Osteoblast (primary cell): ENCODE data around the gene PLA1A. TPM values are rescaled to one million over a fixed set of nuclear protein-coding genes. Genes with fewer than 3 reads are reported as not detected.
A peak's percentile ranks its signal among the peaks of the same experiment; 100 is the strongest.
"Not testable (repeated sequence)": the region's sequence is repeated elsewhere in the genome, so short reads cannot be mapped to it uniquely, and the experiment has no call there.

Experiments used
- DNase-seq: peaks from one replicate; pipeline ENCODE4 v3.0.0; 2011; ENCODE audit warnings: low spot score, mixed read lengths; ENCODE audit not compliant: insufficient read length; ENCODE audit errors: missing footprints
- H2AFZ ChIP-seq: 2 replicates; pipeline ENCODE4 v1.6.0; 2011; ENCODE audit warnings: mild to moderate bottlenecking, low read length
- H3K27ac ChIP-seq: 2 replicates; pipeline ENCODE4 v1.5.1; 2011; ENCODE audit warnings: mild to moderate bottlenecking, low read depth, low read length, moderate library complexity
- H3K27me3 ChIP-seq: 2 replicates; pipeline ENCODE4 v1.6.0; 2012; ENCODE audit warnings: mild to moderate bottlenecking, control low read depth, inconsistent platforms, low read length, moderate library complexity; ENCODE audit not compliant: insufficient read depth
- H3K36me3 ChIP-seq: 2 replicates; pipeline ENCODE4 v1.5.1; 2011; ENCODE audit warnings: mild to moderate bottlenecking, low read length, control low read depth, moderate library complexity; ENCODE audit not compliant: insufficient read depth
- H3K4me1 ChIP-seq: 2 replicates; pipeline ENCODE4 v1.5.1; 2011; ENCODE audit warnings: mild to moderate bottlenecking, low read length, control low read depth, moderate library complexity; ENCODE audit not compliant: insufficient read depth
- H3K4me2 ChIP-seq: 2 replicates; pipeline ENCODE4 v1.6.0; 2011; ENCODE audit warnings: mild to moderate bottlenecking, low read length; ENCODE audit not compliant: insufficient read depth
- H3K4me3 ChIP-seq: fragments of 200-600 bp; sonication (generic); 3 replicates; pipeline ENCODE4 v1.5.1; 2012; ENCODE audit warnings: mild to moderate bottlenecking, low read length, inconsistent platforms; ENCODE audit not compliant: insufficient read depth
- H3K79me2 ChIP-seq: 2 replicates; pipeline ENCODE4 v1.6.0; 2012; ENCODE audit warnings: mild to moderate bottlenecking, low read length, control low read depth, inconsistent platforms; ENCODE audit not compliant: insufficient read depth
- H3K9me3 ChIP-seq: 2 replicates; pipeline ENCODE4 v1.5.1; 2011; ENCODE audit warnings: low read depth, low read length, control low read depth
- H4K20me1 ChIP-seq: 2 replicates; pipeline ENCODE4 v1.6.0; 2012; ENCODE audit warnings: mild to moderate bottlenecking, low read length, control low read depth; ENCODE audit not compliant: insufficient read depth
- CTCF ChIP-seq: IDR thresholded peaks from 2 replicates; pipeline ENCODE4 v1.5.1; 2011; ENCODE audit warnings: mild to moderate bottlenecking, low read depth, low read length, moderate library complexity; ENCODE audit errors: extremely low read depth
- total RNA-seq: library from RNA; depleted of rRNA; stranded (reverse); fragments of >200 nt; gene quantifications from 2 replicates; pipeline ENCODE4 v1.2.3, GENCODE V29; 2012

PLA1A gene
- total RNA-seq, 1 donor, result 0.36 TPM

- Histone ChIP-seq H3K4me3 (no peak within 1 kb of the TSS), H3K36me3 (no peaks in the 10 kb centered on the region), H2AFZ (peak within 1 kb of the TSS; percentile 80), H3K9me3 (no peaks in the 10 kb centered on the region), H3K79me2 (no peaks in the 10 kb centered on the region), H3K4me2 (peak within 1 kb of the TSS; percentile 24), H4K20me1 (no peaks in the 10 kb centered on the region), H3K27me3 (peaks cover 6% of the 10 kb centered on the region), H3K27ac (no peak within 1 kb of the TSS), H3K4me1 (no peaks in the 10 kb centered on the region)
- DNase-seq, result no peak
- TF ChIP-seq CTCF, result peak; percentile 61
These were observed 38.2 kb upstream of the PLA1A start, which contains the start of gene CD80 for GRCh38 chr3:119559441-119559963. CD80 (minus strand) TSS chr3:119559614; CDS start chr3:119557728, 1,886 bp downstream.

GRCh38 chr3:119560160-119560559 lies 37.5 kb upstream of the PLA1A start:
- no peaks in the 10 kb centered on the region for H3K36me3 ChIP-seq
- H2AFZ ChIP-seq, result no peak overlapping the region
- no peak for TF ChIP-seq CTCF
- H3K27me3 ChIP-seq, result peaks cover 6% of the 10 kb centered on the region
- H3K4me2 ChIP-seq, result no peak overlapping the region
- no peak overlapping the region for H3K4me3 ChIP-seq
- H4K20me1 ChIP-seq, result no peaks in the 10 kb centered on the region
- no peak overlapping the region for H3K27ac ChIP-seq
- H3K4me1 ChIP-seq, result no peaks in the 10 kb centered on the region
- no peaks in the 10 kb centered on the region for H3K79me2 ChIP-seq
- no peaks in the 10 kb centered on the region for H3K9me3 ChIP-seq
- DNase-seq, result no peak

GRCh38 chr3:119562307-119562961 lies 35.3 kb upstream of the PLA1A start:
- Histone ChIP-seq H3K27me3 (no peaks in the 10 kb centered on the region), H3K27ac (no peak overlapping the region), H3K4me1 (no peaks in the 10 kb centered on the region), H3K36me3 (no peaks in the 10 kb centered on the region), H4K20me1 (no peaks in the 10 kb centered on the region), H2AFZ (no peak overlapping the region), H3K9me3 (no peaks in the 10 kb centered on the region), H3K79me2 (no peaks in the 10 kb centered on the region), H3K4me3 (no peak overlapping the region), H3K4me2 (no peak overlapping the region)
- no peak for DNase-seq
- TF ChIP-seq CTCF, result no peak

GRCh38 chr3:119563334-119563733 lies 34.4 kb upstream of the PLA1A start:
- not testable (repeated sequence) for H3K36me3 ChIP-seq, DNase-seq, H3K4me3 ChIP-seq, H3K4me1 ChIP-seq, H3K4me2 ChIP-seq, H3K27me3 ChIP-seq, H3K9me3 ChIP-seq, H4K20me1 ChIP-seq, H3K79me2 ChIP-seq, H2AFZ ChIP-seq, H3K27ac ChIP-seq
